Body of pancreas (tissue), 4 donors: ENCODE data around the gene MGAT4B. TPM values are rescaled to one million over a fixed set of nuclear protein-coding genes. Genes with fewer than 3 reads are reported as not detected.

Experiments used
- ATAC-seq: fragments of 150-250 bp; one replicate; pipeline ENCODE4 v1.9.1; 2016
- DNase-seq, 4 donors: peaks; one replicate each; pipeline ENCODE4 v3.0.0-alpha.2; 2019
- H3K27ac ChIP-seq, 4 donors: fragments of 200-600 bp; sonication (generic); 1 replicate in 3 of 4; 2 replicates in 1 of 4; pipeline versions ENCODE4 v1.5.1 to v1.6.1; 2016 to 2019; ENCODE audit warnings: mild to moderate bottlenecking in 1 of 4, mixed read lengths in 1 of 4, moderate library complexity in 1 of 4
- H3K27me3 ChIP-seq, 2 donors: fragments of 200-600 bp; sonication (generic); one replicate each; pipeline ENCODE4 v1.6.0; 2016; ENCODE audit warnings: mild to moderate bottlenecking in 1 of 2
- H3K36me3 ChIP-seq, 2 donors: fragments of 200-600 bp; sonication (generic); replicated peaks in 1 of 2; 2 replicates each; pipeline ENCODE4 v1.5.1; 2016; ENCODE audit warnings: low read depth in 2 of 2; ENCODE audit not compliant: insufficient read depth in 1 of 2
- H3K4me1 ChIP-seq: fragments of 200-600 bp; sonication (generic); one replicate; pipeline ENCODE4 v1.6.0; 2016
- H3K4me3 ChIP-seq, 2 donors: fragments of 200-600 bp; sonication (generic); 1 replicate in 1 of 2; 2 replicates in 1 of 2; pipeline ENCODE4 v1.5.1; 2016 to 2019
- H3K9me3 ChIP-seq, 3 donors: fragments of 200-600 bp; sonication (generic); 1 replicate in 2 of 3; 2 replicates in 1 of 3; pipeline ENCODE4 v1.5.1; 2016
- POLR2A ChIP-seq, 3 donors: fragments of 450-650 bp; IDR thresholded peaks; one replicate each; pipeline ENCODE4 v1.6.1; 2016; ENCODE audit warnings: antibody characterized with exemption in 3 of 3, mild to moderate bottlenecking in 2 of 3
- WGBS, 2 donors: methylation state at CpG; one replicate each; pipeline ENCODE4 v1.1.5; 2017; 5-methylcytosine and 5-hydroxymethylcytosine counted together
- intact Hi-C: fragments of 100-400 bp; cut with DNase I; formaldehyde crosslinking; loops from one replicate; pipeline ENCODE4 v1.15.1; 2023
- total RNA-seq, 2 donors: library from RNA; depleted of rRNA; stranded (reverse); fragments of >200 nt; gene quantifications; one replicate each; pipeline ENCODE4 v1.1.0, GENCODE V29; 2016
- TF ChIP-seq, protein P1 (sequence below), 7 experiments: fragments of 450-650 bp in 4 of 7; fragments of 200-600 bp in 3 of 7; sonication (generic) in 3 of 7; IDR thresholded peaks; one replicate each; pipeline ENCODE4 v1.5.1; 2016 to 2019; ENCODE audit warnings: antibody characterized with exemption in 7 of 7

MGAT4B gene
- 10 to 100 TPM; 89.0 to 90.0 TPM for total RNA-seq

DNA sequence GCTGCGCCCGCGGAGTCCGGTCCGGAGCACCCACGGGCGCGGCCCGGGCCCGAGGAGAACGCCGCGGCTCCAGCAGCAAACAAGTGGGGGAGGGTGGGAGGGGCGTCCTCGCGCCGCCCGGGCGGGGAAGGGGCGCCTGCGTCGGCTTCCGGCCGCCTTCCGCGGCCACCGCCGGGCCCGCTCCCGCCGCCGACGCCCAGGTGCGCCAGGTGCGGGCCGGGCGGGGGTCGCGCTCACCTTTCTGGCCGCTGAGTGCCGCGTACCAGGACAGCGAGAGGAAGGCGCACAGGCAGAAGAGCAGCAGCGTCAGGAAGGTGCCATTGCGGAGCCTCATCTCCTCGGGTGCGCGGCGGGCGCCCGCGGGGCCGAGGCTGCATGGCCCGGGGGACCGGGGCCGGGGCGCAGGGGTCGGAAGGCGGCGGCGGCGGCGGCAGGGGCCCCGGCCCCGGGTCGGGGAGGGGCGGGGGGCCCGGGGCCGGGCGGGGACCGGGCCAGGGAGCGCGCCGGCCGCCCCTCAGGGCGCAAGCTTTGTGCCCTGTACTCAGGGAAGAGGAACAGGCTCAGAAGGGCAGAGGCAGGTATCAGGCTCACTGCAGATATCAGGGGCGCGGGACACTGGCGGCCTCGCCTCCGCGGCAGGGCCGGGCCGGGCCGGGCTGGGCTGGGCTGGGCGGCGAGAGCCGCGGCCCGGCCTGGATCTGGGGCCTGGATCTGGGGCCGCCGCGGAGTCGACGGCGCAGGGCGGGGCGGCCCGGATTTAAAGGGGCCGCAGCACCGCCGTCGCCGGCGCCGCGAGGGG, at the start of gene MGAT4B:
TSS of gene MGAT4B (minus strand) at position 617 of the 799 bp plus-strand sequence. CDS start at position 334, 283 bp downstream.
- Histone ChIP-seq H3K27ac (peak within 1 kb of the TSS; percentile 85 to 95 (median 91)), H3K4me3 (peak within 1 kb of the TSS; percentile 72 to 85), H3K9me3 (no peaks in the 10 kb centered on the region), H3K36me3 (no peaks in the 10 kb centered on the region), H3K4me1 (peaks cover 52% of the 10 kb centered on the region), H3K27me3 (no peaks in the 10 kb centered on the region)
- WGBS, 2 donors, result 1% methylated on average over 59 of the region's 108 CpGs; no CpG with 5 or more reads in 1 of the 2 donors
- ATAC-seq, result peak; percentile 87
- TF ChIP-seq, protein P1, sequence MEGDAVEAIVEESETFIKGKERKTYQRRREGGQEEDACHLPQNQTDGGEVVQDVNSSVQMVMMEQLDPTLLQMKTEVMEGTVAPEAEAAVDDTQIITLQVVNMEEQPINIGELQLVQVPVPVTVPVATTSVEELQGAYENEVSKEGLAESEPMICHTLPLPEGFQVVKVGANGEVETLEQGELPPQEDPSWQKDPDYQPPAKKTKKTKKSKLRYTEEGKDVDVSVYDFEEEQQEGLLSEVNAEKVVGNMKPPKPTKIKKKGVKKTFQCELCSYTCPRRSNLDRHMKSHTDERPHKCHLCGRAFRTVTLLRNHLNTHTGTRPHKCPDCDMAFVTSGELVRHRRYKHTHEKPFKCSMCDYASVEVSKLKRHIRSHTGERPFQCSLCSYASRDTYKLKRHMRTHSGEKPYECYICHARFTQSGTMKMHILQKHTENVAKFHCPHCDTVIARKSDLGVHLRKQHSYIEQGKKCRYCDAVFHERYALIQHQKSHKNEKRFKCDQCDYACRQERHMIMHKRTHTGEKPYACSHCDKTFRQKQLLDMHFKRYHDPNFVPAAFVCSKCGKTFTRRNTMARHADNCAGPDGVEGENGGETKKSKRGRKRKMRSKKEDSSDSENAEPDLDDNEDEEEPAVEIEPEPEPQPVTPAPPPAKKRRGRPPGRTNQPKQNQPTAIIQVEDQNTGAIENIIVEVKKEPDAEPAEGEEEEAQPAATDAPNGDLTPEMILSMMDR (IDR thresholded peaks at IDR 0.05), result peak in 1 of 7 experiments; percentile 41
- peak in 2 of 3 donors; percentile 25 to 41 for TF ChIP-seq POLR2A (IDR thresholded peaks at IDR 0.05)
- intact Hi-C loops, result loop anchor here (10.0 kb wide), 1 partner anchor 98 kb away; the partner anchor contains the start of gene TBC1D9B
- DNase-seq, result peak; percentile 81 to 85 (median 82)

DNA sequence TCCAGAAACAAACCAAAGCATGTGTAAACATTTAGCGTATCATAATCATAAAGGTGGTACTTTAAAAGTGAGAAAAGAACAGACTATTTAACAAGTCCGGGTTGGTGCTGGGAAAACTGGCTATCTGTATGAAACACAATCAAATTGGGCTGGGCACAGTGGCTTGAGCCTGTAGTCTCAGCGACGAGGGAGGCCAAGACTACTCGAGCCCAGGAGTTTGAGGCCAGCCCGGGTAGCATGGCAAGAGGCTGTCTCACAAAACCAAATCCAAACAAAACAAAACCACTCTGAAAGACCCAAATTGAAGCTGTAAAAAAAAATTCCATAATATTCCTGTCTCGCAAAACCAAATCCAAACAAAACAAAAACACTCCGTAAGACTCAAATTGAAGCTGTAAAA, 47.7 kb upstream of the MGAT4B start:
- no peak for TF ChIP-seq POLR2A (IDR thresholded peaks at IDR 0.05)
- TF ChIP-seq, protein P1 (IDR thresholded peaks at IDR 0.05), result no peak
- WGBS, 2 donors, result 91 to 97% methylated on average over 8 of the region's 8 CpGs
- H3K36me3 ChIP-seq, result peaks cover 8 to 11% of the 10 kb centered on the region in 2 donors
- no peak overlapping the region for H3K4me3 ChIP-seq
- no peak overlapping the region for H3K27ac ChIP-seq
- no peaks in the 10 kb centered on the region for H3K27me3 ChIP-seq
- peaks cover 9% of the 10 kb centered on the region for H3K4me1 ChIP-seq
- ATAC-seq (no peak), DNase-seq (no peak)
- intact Hi-C loops, result no loop called here
- H3K9me3 ChIP-seq, result no peaks in the 10 kb centered on the region

DNA sequence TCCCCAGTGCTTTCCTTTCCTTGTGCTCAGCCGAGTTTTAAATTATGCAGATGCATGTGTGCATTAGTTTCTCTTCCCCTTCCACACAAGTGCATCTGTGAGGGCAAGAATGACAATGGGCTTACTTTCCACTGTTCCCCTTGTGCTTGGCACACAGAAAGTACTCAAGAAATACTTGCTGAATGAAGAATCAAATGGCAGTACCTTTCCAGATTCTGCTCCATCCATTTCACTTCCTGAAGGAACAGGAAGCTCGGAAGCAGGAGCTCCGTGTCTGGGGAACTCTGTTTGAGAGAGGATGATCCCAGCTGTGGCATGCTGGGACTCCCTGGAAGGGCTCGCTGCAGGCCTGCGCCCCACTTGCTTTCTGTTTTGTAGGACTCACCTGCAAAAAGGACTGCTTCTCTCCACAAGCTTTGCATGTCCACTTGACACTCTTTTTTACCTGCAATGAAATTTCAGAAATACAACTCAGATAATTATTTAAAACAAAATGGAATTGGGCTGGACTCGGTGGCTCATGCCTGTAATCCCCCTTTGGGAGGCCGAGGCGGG, 46.4 kb upstream of the MGAT4B start:
- ATAC-seq, result no peak
- intact Hi-C loops, result no loop called here
- DNase-seq, result no peak
- 85 to 88% methylated on average over 8 of the region's 8 CpGs for WGBS, 2 donors
- TF ChIP-seq, protein P1 (IDR thresholded peaks at IDR 0.05), result no peak
- no peak for TF ChIP-seq POLR2A (IDR thresholded peaks at IDR 0.05)
- Histone ChIP-seq H3K36me3 (peaks cover 10 to 17% of the 10 kb centered on the region in 2 donors), H3K27me3 (no peaks in the 10 kb centered on the region), H3K9me3 (no peaks in the 10 kb centered on the region), H3K4me1 (peaks cover 7% of the 10 kb centered on the region), H3K4me3 (no peak overlapping the region), H3K27ac (no peak overlapping the region)

DNA sequence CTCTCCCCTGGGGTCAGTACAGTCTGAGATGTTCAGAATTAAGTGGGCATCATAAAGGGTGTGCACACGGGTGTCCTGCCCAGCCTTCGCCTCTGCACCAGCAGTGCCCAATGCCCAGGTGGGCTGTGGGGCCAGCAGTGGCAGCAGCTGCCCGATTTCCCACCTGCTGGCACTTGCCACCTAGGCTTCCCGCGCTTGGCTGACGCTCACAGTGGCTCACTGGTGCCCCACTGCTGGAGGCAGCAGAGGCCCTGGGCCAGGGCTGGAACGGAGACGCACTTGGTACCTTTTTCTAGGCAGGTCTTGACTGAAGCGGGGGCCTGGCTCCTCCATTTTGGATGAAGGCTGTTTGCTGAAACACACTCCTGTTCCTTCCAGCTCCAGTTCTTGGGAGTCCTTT, 35.0 kb upstream of the MGAT4B start:
- Histone ChIP-seq H3K27me3 (no peaks in the 10 kb centered on the region), H3K4me3 (no peak overlapping the region), H3K4me1 (peaks cover 30% of the 10 kb centered on the region), H3K9me3 (no peaks in the 10 kb centered on the region), H3K27ac (peak overlapping the region in 2 of 4 donors; percentile 24 to 67), H3K36me3 (peaks cover 10 to 12% of the 10 kb centered on the region in 2 donors)
- DNase-seq (peak in 3 of 4 donors; percentile 63 to 74 (median 74)), ATAC-seq (peak; percentile 24)
- TF ChIP-seq POLR2A (IDR thresholded peaks at IDR 0.05), result no peak
- TF ChIP-seq, protein P1 (IDR thresholded peaks at IDR 0.05), result peak in 1 of 7 experiments; percentile 8
- intact Hi-C loops, result no loop called here
- 57 to 66% methylated on average over 5 to 9 of the region's 9 CpGs for WGBS, 2 donors
